SK-N-SH (cell line): ENCODE results near the gene NELFA. TPM values are rescaled to one million over a fixed set of nuclear protein-coding genes. Genes with fewer than 3 reads are reported as not detected.

ENCODE experiments used
- CTCF ChIA-PET: fragments of 300-600, 350-600 bp; formaldehyde crosslinking; extraction: SDS; loops from one replicate; lab custom pipeline; 2021; lab: Yijun Ruan, JAX
- POLR2A ChIA-PET: fragments of 350-600 bp; sonication (Branson Sonifier 250); formaldehyde crosslinking; extraction: SDS; loops from one replicate; lab custom pipeline; 2020; ENCODE audit warnings: antibody characterized with exemption, inconsistent platforms; lab: Yijun Ruan, JAX
- DNase-seq: peaks from one replicate; pipeline ENCODE4 v3.0.0; 2012
- H2AFZ ChIP-seq: fragments of 200-600 bp; sonication (generic); 2 replicates; pipeline ENCODE4 v1.8.1; 2016; ENCODE audit warnings: antibody characterized with exemption, mild to moderate bottlenecking, low read depth
- H3F3A ChIP-seq: fragments of 200-600 bp; sonication (generic); replicated peaks from 2 replicates; pipeline ENCODE3; 2016; ENCODE audit warnings: antibody characterized with exemption, mild to moderate bottlenecking; ENCODE audit not compliant: insufficient read depth
- H3K27ac ChIP-seq, 2 experiments: fragments of 200-500 bp in 1 of 2; fragments of 200-600 bp in 1 of 2; sonication (Bioruptor generic) in 1 of 2; sonication (generic), shearing (Covaris generic) in 1 of 2; 2 replicates each; pipeline versions ENCODE4 v1.5.1 to v1.6.1; 2014 to 2016; ENCODE audit warnings: low read depth in 2 of 2, inconsistent platforms in 1 of 2, low read length in 1 of 2, mild to moderate bottlenecking in 1 of 2, mixed read lengths in 1 of 2
- H3K27me3 ChIP-seq: fragments of 200-600 bp; sonication (generic), shearing (Covaris generic); 2 replicates; pipeline ENCODE4 v1.6.1; 2016; ENCODE audit warnings: mixed run types; ENCODE audit not compliant: insufficient read depth
- H3K36me3 ChIP-seq, 2 experiments: fragments of 200-500 bp in 1 of 2; fragments of 200-600 bp in 1 of 2; sonication (Bioruptor generic) in 1 of 2; sonication (generic) in 1 of 2; replicated peaks in 1 of 2; 2 replicates each; pipeline versions ENCODE3 to v1.5.1; 2014 to 2016; ENCODE audit warnings: low read length in 1 of 2, mild to moderate bottlenecking in 1 of 2; ENCODE audit not compliant: insufficient read depth in 2 of 2, control insufficient read depth in 1 of 2
- H3K4me1 ChIP-seq, 2 experiments: fragments of 200-500 bp in 1 of 2; fragments of 200-600 bp in 1 of 2; sonication (Bioruptor generic) in 1 of 2; sonication (generic), shearing (Covaris generic) in 1 of 2; 2 replicates each; pipeline versions ENCODE4 v1.5.1 to v1.6.1; 2014 to 2016; ENCODE audit warnings: low read depth in 1 of 2, low read length in 1 of 2, mixed run types in 1 of 2; ENCODE audit not compliant: insufficient read depth in 2 of 2, control insufficient read depth in 1 of 2
- H3K4me2 ChIP-seq: fragments of 200-600 bp; sonication (generic), shearing (Covaris generic); 2 replicates; pipeline ENCODE4 v1.6.1; 2017; ENCODE audit warnings: mixed run types
- H3K4me3 ChIP-seq, 2 experiments: fragments of 200-500 bp in 1 of 2; fragments of 200-600 bp in 1 of 2; sonication (Bioruptor generic) in 1 of 2; sonication (generic), shearing (Covaris generic) in 1 of 2; 2 replicates each; pipeline versions ENCODE4 v1.5.1 to v1.8.1; 2014 to 2016; ENCODE audit warnings: low read depth in 2 of 2, inconsistent platforms in 1 of 2, low read length in 1 of 2, mild to moderate bottlenecking in 1 of 2, mixed read lengths in 1 of 2, moderate library complexity in 1 of 2
- H3K79me2 ChIP-seq: fragments of 200-600 bp; sonication (generic); 2 replicates; pipeline ENCODE4 v1.8.1; 2017; ENCODE audit warnings: mild to moderate bottlenecking; ENCODE audit not compliant: insufficient read depth
- H3K9ac ChIP-seq: fragments of 200-600 bp; sonication (generic); 2 replicates; pipeline ENCODE4 v1.6.1; 2017; ENCODE audit warnings: mixed run types
- H3K9me2 ChIP-seq: fragments of 200-600 bp; sonication (generic); 2 replicates; pipeline ENCODE4 v1.6.1; 2017; ENCODE audit warnings: mixed run types
- H3K9me3 ChIP-seq: fragments of 200-600 bp; sonication (generic); 2 replicates; pipeline ENCODE4 v1.6.1; 2017; ENCODE audit warnings: mixed run types, mild to moderate bottlenecking, moderate library complexity
- H4K20me1 ChIP-seq: fragments of 200-600 bp; sonication (generic); 2 replicates; pipeline ENCODE4 v1.6.1; 2017; ENCODE audit warnings: mild to moderate bottlenecking, mixed run types; ENCODE audit not compliant: insufficient read depth
- ELF1 ChIP-seq: IDR thresholded peaks from 2 replicates; pipeline ENCODE4 v1.4.0; 2012
- FOXJ3 ChIP-seq: sonication (generic); formaldehyde crosslinking; IDR thresholded peaks from 2 replicates; pipeline ENCODE4 v1.5.1; 2020; ENCODE audit warnings: mild to moderate bottlenecking, missing genetic modification reagents
- FOXM1 ChIP-seq: IDR thresholded peaks from 2 replicates; pipeline ENCODE4 v1.4.0; 2012; ENCODE audit warnings: low read depth, mild to moderate bottlenecking
- GATA2 ChIP-seq: sonication (generic); formaldehyde crosslinking; IDR thresholded peaks from 2 replicates; pipeline ENCODE4 v1.5.0; 2020; ENCODE audit warnings: mild to moderate bottlenecking, missing genetic modification reagents
- IRF3 ChIP-seq: fragments of 150-350 bp; IDR thresholded peaks from 2 replicates; pipeline ENCODE4 v1.6.1; 2016; ENCODE audit warnings: mild to moderate bottlenecking, low read depth, low read length
- JUND ChIP-seq: IDR thresholded peaks from 2 replicates; pipeline ENCODE4 v1.4.0; 2012
- MEF2A ChIP-seq: IDR thresholded peaks from 2 replicates; pipeline ENCODE4 v1.4.0; 2012; ENCODE audit warnings: low read depth, borderline replicate concordance
- NFIC ChIP-seq: IDR thresholded peaks from 2 replicates; pipeline ENCODE4 v1.4.0; 2012; ENCODE audit warnings: borderline replicate concordance
- NRF1 ChIP-seq: IDR thresholded peaks from 2 replicates; pipeline ENCODE4 v1.6.1; 2012; ENCODE audit warnings: low read depth, mild to moderate bottlenecking, low read length
- RFX5 ChIP-seq: IDR thresholded peaks from 2 replicates; pipeline ENCODE4 v1.6.1; 2012; ENCODE audit warnings: mild to moderate bottlenecking, improper control_type of control experiment, low read length
- SMC3 ChIP-seq: IDR thresholded peaks from 2 replicates; pipeline ENCODE4 v1.6.1; 2012; ENCODE audit warnings: low read depth, low read length, improper control_type of control experiment
- TAF1 ChIP-seq: IDR thresholded peaks from 2 replicates; pipeline ENCODE4 v1.6.1; 2012; ENCODE audit warnings: low read depth, mild to moderate bottlenecking, low read length, moderate library complexity, borderline replicate concordance
- TCF12 ChIP-seq: IDR thresholded peaks from 2 replicates; pipeline ENCODE4 v1.4.0; 2012
- TEAD4 ChIP-seq: IDR thresholded peaks from 2 replicates; pipeline ENCODE4 v1.4.0; 2012; ENCODE audit warnings: mild to moderate bottlenecking, borderline replicate concordance; ENCODE audit not compliant: insufficient read depth
- ZBTB33 ChIP-seq: IDR thresholded peaks from 2 replicates; pipeline ENCODE4 v1.4.0; 2012; ENCODE audit warnings: low read depth, borderline replicate concordance
- WGBS: methylation state at CpG from one replicate; pipeline ENCODE4 v1.1.6; 2017; ENCODE audit warnings: low lambda C conversion rate; 5-methylcytosine and 5-hydroxymethylcytosine counted together
- polyA plus RNA-seq, 3 experiments: library from polyadenylated mRNA; depleted of rRNA; stranded (reverse); fragments of >200 nt; gene quantifications; 2 replicates each; pipeline ENCODE4 v1.2.3, GENCODE V29; 2012

The NELFA gene
- polyA plus RNA-seq, 1 of the 3 experiments (the other 2 are of a cell fraction): 26.8 TPM

GRCh38 chr4:1967512-1968149, 41.1 kb downstream of the NELFA start (continued):
- no peak for TF ChIP-seq RFX5
- no peak; the same call in 1 of the 2 replicates for TF ChIP-seq GATA2
- no peak for TF ChIP-seq IRF3
- TF ChIP-seq MEF2A: no peak
- TF ChIP-seq ELF1: no peak
- no peak for TF ChIP-seq SMC3
- TF ChIP-seq ZBTB33: no peak
- TF ChIP-seq NRF1: no peak

GRCh38 chr4:1964971-1965370, 43.8 kb downstream of the NELFA start:
- Histone ChIP-seq H3K9me2 (no peaks in the 10 kb centered on the region), H3K4me1 (peaks cover 0 to 11% of the 10 kb centered on the region in 2 experiments; a peak in 1 of 4 replicates), H3F3A (peaks cover 3% of the 10 kb centered on the region), H3K79me2 (peaks cover 59% of the 10 kb centered on the region), H3K4me2 (no peak overlapping the region), H3K27me3 (no peaks in the 10 kb centered on the region), H4K20me1 (no peaks in the 10 kb centered on the region; the same call in 1 of the 2 replicates), H3K36me3 (peaks cover 54 to 60% of the 10 kb centered on the region in 2 experiments), H3K27ac (no peak overlapping the region), H3K4me3 (no peak overlapping the region), H3K9ac (no peak overlapping the region), H2AFZ (no peak overlapping the region), H3K9me3 (no peaks in the 10 kb centered on the region)
- CTCF ChIA-PET: no interaction called here
- POLR2A ChIA-PET: no interaction called here
- no peak for DNase-seq
- TF ChIP-seq FOXJ3 (CRISPR knock-in tag) (no peak), TAF1 (no peak), NFIC (no peak), JUND (no peak), TCF12 (no peak), FOXM1 (no peak), NRF1 (no peak), TEAD4 (no peak)
- WGBS: 94% methylated on average over 1 of the region's 1 CpG
